AG09309 (cell line): ENCODE measurements around the gene PDLIM1.

Source experiments
- DNase-seq: peaks from one replicate; pipeline ENCODE4 v3.0.0-alpha.2; 2010; ENCODE audit warnings: low read depth
- H3K4me3 ChIP-seq: 2 replicates; pipeline ENCODE4 v1.5.1; 2011; ENCODE audit warnings: mild to moderate bottlenecking, low read depth, low read length, moderate library complexity; ENCODE audit not compliant: control insufficient read depth
- TF ChIP-seq, protein P1 (sequence below): IDR thresholded peaks from 2 replicates; pipeline ENCODE4 v1.5.1; 2011; ENCODE audit warnings: mild to moderate bottlenecking, low read depth, low read length, inconsistent platforms; ENCODE audit not compliant: insufficient read depth, control insufficient read depth; ENCODE audit errors: missing control alignments

Gene PDLIM1

DNA sequence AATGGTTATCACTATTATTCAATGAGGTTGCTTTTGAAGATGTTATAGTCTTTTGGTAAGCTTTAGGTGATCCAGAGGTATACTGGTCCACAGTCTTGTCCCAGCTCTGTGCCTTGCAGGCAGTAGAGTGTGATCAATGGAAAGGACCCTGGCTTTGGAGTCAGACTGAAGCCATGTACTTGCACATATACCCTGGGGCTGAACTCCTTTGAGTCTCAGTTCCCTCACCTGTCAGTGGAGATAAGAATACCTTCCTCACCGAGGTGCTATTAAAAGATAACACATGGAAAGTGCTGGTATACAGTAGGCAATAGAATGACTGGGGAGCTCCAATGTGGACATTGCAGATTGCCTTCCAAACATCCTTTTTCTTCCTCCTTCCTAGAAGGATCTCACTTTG lies 16.0 kb upstream of the PDLIM1 start:
- TF ChIP-seq, protein P1, sequence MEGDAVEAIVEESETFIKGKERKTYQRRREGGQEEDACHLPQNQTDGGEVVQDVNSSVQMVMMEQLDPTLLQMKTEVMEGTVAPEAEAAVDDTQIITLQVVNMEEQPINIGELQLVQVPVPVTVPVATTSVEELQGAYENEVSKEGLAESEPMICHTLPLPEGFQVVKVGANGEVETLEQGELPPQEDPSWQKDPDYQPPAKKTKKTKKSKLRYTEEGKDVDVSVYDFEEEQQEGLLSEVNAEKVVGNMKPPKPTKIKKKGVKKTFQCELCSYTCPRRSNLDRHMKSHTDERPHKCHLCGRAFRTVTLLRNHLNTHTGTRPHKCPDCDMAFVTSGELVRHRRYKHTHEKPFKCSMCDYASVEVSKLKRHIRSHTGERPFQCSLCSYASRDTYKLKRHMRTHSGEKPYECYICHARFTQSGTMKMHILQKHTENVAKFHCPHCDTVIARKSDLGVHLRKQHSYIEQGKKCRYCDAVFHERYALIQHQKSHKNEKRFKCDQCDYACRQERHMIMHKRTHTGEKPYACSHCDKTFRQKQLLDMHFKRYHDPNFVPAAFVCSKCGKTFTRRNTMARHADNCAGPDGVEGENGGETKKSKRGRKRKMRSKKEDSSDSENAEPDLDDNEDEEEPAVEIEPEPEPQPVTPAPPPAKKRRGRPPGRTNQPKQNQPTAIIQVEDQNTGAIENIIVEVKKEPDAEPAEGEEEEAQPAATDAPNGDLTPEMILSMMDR = no peak
- DNase-seq = no peak
- H3K4me3 ChIP-seq = no peak overlapping the region

DNA sequence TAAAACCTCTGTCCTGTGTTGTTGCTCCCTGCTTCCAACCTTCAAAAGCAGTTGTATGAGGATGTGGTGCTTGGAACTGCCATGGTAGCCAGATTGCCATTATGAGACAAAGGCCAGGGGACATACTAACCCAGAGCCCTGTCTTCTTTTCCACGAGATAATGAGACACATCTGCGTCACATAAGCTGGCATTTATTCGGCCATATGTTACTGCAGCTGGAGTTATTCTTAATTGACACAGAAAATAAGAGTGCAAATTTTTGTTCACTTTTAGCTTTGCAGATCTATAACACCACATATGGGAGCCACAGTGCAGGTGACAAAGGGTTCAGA lies 15.5 kb upstream of the PDLIM1 start:
- TF ChIP-seq, protein P1 = no peak
- H3K4me3 ChIP-seq = no peak overlapping the region
- DNase-seq = no peak

DNA sequence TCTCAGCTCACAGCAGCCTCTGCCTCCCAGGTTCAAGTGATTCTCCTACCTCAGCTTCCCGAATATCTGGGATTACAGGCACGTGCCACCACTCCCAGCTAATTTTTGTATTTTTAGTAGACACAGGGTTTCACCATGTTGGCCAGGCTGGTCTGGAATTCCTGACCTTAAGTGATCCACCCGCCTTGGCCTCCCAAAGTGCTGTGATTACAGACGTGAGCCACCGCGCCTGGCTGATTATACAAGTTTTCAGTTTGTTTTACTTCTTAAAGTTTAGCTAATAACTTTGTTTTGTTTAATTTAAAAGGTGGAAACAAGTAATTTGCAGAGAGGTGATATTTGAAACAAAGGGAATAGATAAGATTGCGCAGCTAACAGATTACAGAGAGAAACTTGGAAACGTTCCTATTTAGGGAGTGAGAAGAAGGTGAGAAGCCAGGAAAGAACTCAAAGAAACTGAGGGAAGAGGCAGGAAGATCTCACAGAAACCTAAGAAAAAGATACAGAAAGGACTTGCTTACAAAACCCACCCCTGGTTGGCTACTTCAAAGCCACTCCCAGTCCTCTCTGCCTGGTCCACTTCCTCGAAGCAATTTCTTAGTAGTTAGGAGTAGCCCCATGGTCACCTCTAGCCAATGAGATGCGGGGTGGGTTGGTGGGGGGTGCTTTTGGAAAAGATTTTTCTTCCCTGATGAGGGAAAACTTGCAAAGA lies 15.0 kb upstream of the PDLIM1 start:
- DNase-seq = no peak
- H3K4me3 ChIP-seq = no peak overlapping the region
- TF ChIP-seq, protein P1 = no peak

DNA sequence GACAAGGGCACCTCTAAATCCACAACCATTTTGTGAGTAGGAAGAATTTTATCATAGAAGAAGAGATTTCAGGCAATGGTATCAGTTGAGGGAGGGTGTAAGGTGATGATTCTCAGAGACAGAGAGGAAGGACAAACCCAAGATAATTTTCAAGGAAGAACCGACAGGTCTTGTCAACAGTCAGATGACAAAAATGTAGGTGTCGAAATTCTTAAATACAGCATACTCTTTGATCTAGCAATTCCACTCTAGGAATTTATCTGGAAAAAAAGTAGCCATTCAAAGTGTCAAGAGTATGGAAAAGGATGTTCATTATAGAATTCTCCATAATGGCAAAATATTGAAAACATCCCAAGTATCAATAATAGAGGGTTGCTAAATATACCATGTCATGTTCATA lies 14.2 kb upstream of the PDLIM1 start:
- H3K4me3 ChIP-seq = no peak overlapping the region
- TF ChIP-seq, protein P1 = no peak
- no peak for DNase-seq

DNA sequence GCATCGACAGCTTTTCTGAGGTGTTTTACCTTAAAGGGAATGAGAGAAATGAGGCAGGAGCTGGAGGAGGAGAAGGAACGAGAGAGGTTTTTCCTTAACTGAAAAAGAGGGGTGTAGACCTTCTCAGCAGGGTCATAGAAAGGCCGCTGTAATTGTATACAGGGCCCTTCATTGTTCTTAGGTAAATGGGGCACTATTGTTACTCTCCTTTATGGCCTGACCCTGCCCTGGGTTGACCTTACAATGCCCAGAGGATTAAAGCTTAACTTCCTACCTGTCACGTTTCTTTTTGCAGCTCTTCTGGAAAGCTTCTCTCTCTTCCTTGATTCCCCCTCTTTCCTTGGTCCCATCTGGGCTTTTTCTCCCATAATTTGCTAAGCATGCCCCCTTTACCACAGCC lies 13.7 kb upstream of the PDLIM1 start:
- no peak for DNase-seq
- TF ChIP-seq, protein P1 = no peak
- no peak overlapping the region for H3K4me3 ChIP-seq

DNA sequence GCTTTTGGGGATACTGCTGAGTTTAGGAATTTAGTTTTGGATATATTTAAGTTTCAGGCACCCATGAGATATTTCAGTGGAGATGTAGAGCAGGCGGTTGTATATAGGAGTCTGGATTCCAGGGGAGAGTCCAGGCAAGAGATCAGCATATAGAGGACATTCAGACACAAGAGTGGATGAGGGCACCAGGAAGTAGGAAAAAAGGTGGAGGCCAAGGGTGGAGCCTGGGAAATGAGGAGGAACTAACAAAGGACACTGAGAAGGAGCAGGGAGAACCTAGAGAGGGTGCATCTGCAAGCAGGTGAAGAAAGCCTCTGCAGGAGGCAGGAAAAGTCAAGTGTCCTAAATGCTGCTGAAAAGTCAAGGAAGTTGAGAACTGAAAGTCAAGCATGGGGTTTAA lies 13.1 kb upstream of the PDLIM1 start:
- TF ChIP-seq, protein P1 = no peak
- DNase-seq = no peak
- H3K4me3 ChIP-seq = no peak overlapping the region

DNA sequence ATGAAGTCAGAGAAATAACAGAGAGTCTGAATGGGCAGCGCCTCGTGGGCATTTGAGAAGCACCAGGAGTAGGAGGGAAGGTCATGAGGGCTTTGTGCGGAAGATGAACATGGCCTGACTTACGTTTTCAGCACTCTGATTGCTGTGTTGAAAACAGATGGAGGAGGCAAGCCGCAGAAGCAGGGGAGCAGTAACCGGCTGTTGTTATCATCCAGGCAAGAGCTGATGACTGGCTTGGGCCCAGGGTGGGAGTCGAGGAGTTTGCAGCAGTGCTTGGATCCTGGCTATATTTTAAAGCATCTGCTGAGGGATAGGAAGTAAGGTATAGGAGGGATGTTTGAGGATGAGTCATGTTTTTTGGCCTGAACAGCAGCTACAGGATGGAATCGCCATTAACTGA lies 12.7 kb upstream of the PDLIM1 start:
- no peak for DNase-seq
- TF ChIP-seq, protein P1 = no peak
- no peak overlapping the region for H3K4me3 ChIP-seq
